SKM-1 (cell line): ENCODE measurements around the gene PGRMC1.
"Not testable (repeated sequence)": the region's sequence is repeated elsewhere in the genome, so short reads cannot be mapped to it uniquely, and the experiment has no call there.

Experiments used
- DNase-seq: peaks from one replicate; lab custom pipeline; 2025; ENCODE audit not compliant: unreplicated experiment; lab: John Stamatoyannopoulos, UW

Gene PGRMC1

DNA sequence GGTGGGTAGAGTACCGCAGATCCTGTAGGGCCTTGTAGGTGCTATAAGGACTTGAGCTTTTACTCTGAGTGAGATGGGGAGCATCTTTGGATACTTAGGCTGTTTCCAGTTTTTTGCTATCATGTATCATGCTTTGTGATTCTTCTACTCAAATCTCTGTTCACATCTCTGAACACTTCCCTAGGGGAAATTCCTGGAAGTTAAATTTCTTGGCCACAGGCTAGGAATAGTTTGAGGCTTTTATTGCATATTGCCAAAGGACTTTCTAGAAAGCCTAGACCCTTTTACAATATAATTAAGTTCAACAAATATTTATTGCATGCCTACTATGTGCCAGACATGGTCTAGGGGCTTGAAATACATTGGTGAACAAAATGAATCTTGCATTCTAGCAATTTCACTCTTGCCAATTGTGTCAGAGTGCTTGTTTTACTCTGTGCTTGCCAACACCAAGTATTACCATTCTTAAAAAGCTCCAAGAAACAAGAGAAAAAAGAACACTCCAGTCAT lies 4.1 kb upstream of the PGRMC1 start:
- DNase-seq: no peak

- DNase-seq: no peak
Measured at GRCh38 chrX:119235051-119235511, 1.0 kb upstream of the PGRMC1 start.

DNA sequence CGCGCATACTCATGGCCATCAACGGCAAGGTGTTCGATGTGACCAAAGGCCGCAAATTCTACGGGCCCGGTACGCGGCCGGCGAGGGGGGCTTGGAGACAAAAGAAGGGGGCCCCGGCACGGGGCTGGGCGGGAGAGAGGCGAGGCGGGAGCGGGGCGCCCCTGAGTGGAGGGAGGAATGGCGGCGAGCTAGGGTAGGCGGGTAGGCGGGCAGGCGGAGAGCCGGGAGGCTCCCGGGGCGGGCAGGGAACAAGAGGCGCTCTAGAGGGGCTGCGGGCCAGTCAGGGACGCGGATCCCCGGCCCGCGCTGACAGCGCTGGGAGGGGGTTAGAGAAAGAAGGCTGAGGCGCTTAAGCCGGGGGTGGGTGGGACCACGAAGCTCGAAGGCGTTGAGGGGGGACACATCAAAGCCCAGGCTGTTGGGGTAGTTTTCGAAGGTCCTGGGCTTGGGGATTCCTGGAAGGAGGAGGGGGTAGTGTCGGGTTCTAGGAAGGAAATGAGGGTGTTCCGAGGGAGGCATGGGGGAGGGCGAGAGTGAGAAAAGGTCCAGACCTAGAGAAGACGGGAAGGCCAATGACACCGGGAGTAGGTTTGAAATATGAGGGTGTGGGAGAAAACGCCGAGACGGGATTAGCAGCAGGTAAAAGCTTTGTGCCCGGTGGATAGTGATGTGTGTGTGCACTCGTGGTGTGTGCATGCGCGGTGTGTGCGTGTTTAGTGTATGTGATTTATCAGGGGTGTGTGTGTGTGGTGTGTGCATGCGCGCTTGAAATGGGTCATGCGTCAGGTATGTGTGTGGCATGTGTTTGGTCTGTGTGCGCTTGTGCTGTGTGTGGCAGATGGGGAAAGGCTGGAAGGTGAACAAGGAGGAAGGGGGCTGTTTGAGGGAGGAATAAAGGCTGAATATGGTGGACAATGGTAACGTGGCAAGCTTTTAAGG lies 807 bp downstream of the PGRMC1 start:
- DNase-seq: no peak

DNA sequence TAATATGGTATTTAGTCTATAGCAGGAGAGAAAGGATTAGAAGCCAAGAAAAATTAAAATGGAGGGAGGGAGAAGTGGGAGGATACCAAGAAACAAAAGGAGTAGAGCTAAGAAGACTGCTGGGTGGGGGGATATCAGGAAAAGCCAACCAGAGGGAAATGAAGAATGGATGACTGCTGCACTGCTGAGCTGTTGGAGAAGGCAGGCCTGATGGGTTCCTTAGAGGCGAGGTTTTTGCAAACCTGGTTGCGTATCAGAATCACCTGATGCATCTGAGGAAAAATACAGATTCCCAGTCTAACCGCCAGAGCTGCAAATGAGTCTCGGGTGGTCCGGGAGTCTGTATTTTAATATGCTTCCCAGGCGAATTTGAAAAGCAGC lies 1.5 kb downstream of the PGRMC1 start:
- no peak for DNase-seq

- DNase-seq: no peak
Measured at GRCh38 chrX:119238557-119238956, 2.5 kb downstream of the PGRMC1 start.

- no peak for DNase-seq
Measured at GRCh38 chrX:119240356-119240755, 4.3 kb downstream of the PGRMC1 start.

DNA sequence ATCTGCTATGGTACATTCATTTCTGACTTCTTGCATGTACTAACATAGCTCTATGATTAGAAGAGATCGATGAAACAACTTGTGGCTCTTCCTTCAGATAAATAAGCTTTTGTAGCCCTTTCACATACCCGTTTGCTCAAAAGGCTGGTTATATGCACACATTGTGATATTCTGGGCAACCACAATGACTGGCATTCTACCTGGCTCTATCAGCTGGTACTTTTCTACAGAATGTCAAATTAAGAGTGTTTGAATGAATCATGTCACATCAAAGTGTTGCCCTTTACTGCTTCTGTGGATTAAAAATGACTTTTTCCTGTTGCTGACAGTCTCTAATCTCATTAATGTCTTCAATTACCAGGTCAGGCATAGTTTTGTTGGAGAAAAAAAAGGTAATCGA lies 11.6 kb downstream of the PGRMC1 start:
- DNase-seq: no peak

DNA sequence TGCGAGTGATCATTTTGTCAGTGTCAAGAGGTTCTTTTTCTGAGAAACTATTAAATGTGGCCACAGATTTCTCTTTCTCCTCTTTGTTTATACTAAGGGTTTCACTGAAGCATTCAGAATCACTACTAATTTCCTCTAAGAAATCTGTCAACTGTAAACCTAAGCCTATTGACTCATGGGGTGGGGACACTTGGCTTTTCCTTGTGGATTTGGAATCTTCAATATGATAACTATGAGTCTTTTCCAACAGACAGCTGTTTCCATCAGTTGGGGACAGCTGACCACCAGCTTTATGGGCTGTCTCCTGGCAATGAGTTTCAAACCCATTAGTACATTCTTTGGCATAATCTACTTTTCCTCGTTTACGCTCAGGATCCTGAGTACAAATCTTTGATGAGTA lies 13.8 kb downstream of the PGRMC1 start:
- DNase-seq: no peak

- no peak for DNase-seq
Measured at GRCh38 chrX:119251386-119251785, 15.3 kb downstream of the PGRMC1 start.

GRCh38 chrX:119252716-119253115 lies 16.6 kb downstream of the PGRMC1 start:
- DNase-seq: no peak

DNA sequence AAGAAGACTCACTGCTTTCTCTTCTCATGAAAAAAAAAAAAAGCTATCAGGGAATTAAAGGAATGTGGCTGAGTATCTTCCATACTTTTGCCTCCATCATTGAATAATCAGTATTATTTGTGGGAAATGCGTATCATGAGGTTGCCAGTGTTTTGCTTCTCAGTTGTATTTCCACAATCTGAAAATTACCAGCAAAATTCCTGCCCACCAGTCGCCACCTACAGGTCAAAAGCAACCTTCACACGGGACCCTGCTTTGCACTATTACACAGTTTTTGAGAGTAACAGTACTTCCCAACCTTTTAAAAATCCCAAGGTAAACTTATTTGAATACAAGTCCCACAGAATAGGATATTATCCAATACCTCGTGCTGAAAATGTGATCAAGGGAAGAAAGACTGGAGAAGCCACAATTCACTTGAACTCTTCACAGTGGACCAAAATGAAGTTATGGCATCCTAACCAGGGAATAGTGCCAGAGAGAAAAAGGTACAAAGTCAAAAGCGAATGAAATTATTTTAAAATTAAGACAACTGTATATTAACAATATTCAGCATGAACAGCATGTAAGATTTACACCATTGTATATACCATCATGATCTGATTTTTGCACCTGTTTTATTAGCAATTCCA lies 30.4 kb downstream of the PGRMC1 start:
- DNase-seq: no peak

DNA sequence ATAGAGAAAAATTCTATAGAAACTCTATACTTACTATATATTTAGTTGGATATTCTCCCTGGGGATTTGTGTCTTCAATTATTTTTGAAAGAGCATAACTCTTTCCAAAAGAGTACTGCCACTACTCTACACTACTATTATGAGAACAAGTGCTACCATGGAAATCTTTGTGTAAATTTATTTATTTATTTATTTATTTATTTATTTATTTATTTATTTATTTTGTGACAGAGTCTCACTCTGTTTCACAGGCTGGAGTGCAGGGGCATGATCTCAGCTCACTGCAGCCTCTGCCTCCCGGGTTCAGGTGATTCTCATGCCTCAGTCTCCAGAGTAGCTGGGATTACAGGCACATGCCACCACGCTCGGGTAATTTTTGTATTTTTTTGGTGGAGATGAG lies 31.0 kb downstream of the PGRMC1 start:
- not testable (repeated sequence) for DNase-seq

GRCh38 chrX:119272882-119273419 lies 36.9 kb downstream of the PGRMC1 start:
- no peak for DNase-seq

DNA sequence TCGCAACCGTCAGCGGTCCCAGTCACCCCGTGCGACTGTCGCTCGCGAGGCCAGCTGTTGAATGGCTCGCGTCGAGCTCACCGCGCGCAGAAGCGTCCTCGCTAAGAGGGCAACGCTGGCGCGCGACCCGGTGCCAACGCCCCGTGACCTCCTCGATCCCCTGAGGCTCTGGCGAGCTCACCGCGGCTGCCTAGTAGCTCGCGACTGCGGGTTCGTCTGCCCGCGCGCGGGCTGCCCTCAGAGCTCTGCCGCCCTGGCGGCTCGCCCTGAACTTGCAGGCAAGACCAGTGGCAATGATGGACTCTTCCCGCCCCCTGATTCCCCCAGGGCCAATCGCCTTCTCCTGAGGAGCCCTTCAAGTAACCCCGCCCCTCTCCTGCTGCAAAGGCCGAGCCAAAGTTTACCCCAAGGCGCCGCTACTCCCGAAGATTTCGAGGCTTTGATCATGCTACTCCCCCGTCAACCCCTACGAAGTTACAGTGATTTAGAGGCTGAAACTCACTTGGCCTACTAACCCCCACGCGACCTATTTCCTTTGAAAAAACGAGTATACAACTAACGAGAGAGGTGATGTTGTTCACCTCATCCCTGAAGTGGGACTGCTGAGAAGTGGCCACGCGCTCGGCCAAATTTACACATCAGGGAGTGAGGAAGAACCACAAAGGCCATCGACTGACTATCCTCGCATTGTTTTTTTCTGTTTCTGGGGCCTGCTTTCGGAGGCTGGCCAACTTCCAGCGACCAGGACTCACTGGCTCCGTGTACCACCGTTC lies 37.5 kb downstream of the PGRMC1 start:
- DNase-seq: no peak

DNA sequence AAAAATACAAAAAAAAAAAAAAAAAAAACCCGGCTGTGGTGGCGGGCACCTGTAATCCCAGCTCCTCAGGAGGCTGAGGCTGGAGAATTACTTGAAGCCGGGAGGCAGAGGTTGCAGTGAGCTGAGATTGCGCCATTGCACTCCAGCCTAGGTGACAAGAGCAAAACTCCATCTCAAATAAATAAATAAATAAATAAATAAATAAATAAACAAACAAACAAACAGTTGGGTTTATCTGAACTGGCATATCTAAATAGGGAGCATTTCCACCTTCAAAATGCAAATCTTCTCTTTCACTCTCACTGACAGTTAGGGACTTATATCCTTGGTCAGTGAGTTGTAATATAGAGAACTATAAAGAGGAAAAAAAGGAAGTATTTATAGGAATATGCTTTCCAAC lies 46.3 kb downstream of the PGRMC1 start:
- DNase-seq: not testable (repeated sequence)

DNA sequence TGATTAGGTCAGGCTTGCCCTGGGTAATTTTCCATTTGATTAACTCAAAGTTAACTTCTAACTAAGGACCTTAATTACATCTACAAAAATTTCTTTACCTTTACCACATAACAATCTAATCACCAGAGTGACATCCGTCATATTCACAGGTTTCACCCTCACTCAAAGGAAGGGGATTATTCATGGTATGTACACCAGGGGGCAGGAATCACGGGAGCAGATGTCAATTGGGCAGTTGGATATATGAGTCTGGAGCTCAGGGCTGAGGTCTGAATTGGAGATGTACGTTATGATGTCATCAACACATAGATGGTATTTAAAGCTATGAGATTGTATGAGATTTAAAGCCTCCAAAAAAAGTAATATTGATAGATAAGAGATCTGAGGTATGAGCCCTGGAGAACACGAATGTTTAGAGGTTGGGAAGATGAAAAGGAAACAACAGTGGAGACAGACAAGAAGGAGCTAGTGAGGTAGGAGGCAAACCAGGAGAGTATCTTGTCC lies 52.9 kb downstream of the PGRMC1 start:
- no peak for DNase-seq

GRCh38 chrX:119290476-119290875 lies 54.4 kb downstream of the PGRMC1 start:
- DNase-seq: no peak

DNA sequence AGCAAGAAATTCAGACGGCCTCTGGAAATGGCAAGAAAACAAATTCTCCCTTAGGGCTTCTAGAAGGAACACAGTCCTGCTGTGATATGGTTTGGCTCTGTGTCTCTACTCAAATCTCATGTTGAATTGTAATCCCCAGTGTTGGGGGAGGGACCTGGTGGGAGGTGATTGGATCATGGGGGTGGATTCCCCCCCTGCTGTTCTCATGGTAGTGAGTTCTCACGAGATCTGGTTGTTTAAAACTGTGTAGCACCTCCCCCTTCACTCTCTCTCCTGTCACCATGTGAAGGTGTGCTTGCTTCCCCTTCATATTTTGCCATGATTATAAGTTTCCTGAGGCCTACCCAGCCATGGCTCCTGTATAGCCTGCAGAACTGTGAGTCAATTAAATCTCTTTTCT lies 55.2 kb downstream of the PGRMC1 start:
- DNase-seq: not testable (repeated sequence)

- no peak for DNase-seq
Measured at GRCh38 chrX:119292445-119292844, 56.4 kb downstream of the PGRMC1 start.
